Osteocyte (in vitro differentiated cells): ENCODE measurements around the gene SFTPB. TPM values are rescaled to one million over a fixed set of nuclear protein-coding genes. Genes with fewer than 3 reads are reported as not detected.

ENCODE experiments used
- DNase-seq: peaks from one replicate; pipeline ENCODE4 v3.0.0; 2021; ENCODE audit warnings: mixed read lengths; ENCODE audit not compliant: unreplicated experiment; ENCODE audit errors: extremely low spot score
- H3K27ac Mint-ChIP-seq: one replicate; pipeline ENCODE4 v1.8.0; 2021; ENCODE audit warnings: mild to moderate bottlenecking, mixed read lengths; ENCODE audit not compliant: unreplicated experiment
- H3K27me3 Mint-ChIP-seq: one replicate; pipeline ENCODE4 v1.8.0; 2021; ENCODE audit warnings: mixed read lengths; ENCODE audit not compliant: unreplicated experiment
- H3K36me3 Mint-ChIP-seq: one replicate; pipeline ENCODE4 v1.8.0; 2021; ENCODE audit warnings: mixed read lengths; ENCODE audit not compliant: unreplicated experiment
- H3K4me1 Mint-ChIP-seq: one replicate; pipeline ENCODE4 v1.8.0; 2021; ENCODE audit warnings: mixed read lengths; ENCODE audit not compliant: unreplicated experiment
- H3K4me3 Mint-ChIP-seq: one replicate; pipeline ENCODE4 v1.8.0; 2021; ENCODE audit warnings: mild to moderate bottlenecking, moderate library complexity, mixed read lengths; ENCODE audit not compliant: unreplicated experiment
- H3K9me3 Mint-ChIP-seq: one replicate; pipeline ENCODE4 v1.8.0; 2021; ENCODE audit warnings: mixed read lengths; ENCODE audit not compliant: unreplicated experiment
- CTCF ChIP-seq: fragments of 200-600 bp; sonication (generic); IDR thresholded peaks from 2 replicates; pipeline ENCODE4 v1.5.0; 2021; ENCODE audit warnings: antibody characterized with exemption, mild to moderate bottlenecking, moderate library complexity
- total RNA-seq: library from RNA; stranded (reverse); gene quantifications from 2 replicates; pipeline ENCODE4 v1.2.1, GENCODE V29; 2021

Gene SFTPB
- total RNA-seq, 1 donor from 2014 or later, result not detected

- peaks cover 18% of the 10 kb centered on the region for H3K4me1 Mint-ChIP-seq
- peaks cover 3% of the 10 kb centered on the region for H3K27me3 Mint-ChIP-seq
- H3K36me3 Mint-ChIP-seq, result no peaks in the 10 kb centered on the region
- DNase-seq, result no peak
- no peaks in the 10 kb centered on the region for H3K9me3 Mint-ChIP-seq
- H3K27ac Mint-ChIP-seq, result no peak overlapping the region
- no peak overlapping the region for H3K4me3 Mint-ChIP-seq
- TF ChIP-seq CTCF, result no peak
These were observed 41.4 kb upstream of the SFTPB start for GRCh38 chr2:85709401-85709811.

GRCh38 chr2:85708641-85709040, 40.6 kb upstream of the SFTPB start:
- peaks cover 18% of the 10 kb centered on the region for H3K4me1 Mint-ChIP-seq
- H3K36me3 Mint-ChIP-seq, result no peaks in the 10 kb centered on the region
- H3K4me3 Mint-ChIP-seq, result no peak overlapping the region
- no peak for TF ChIP-seq CTCF
- DNase-seq, result no peak
- H3K27ac Mint-ChIP-seq, result no peak overlapping the region
- peaks cover 3% of the 10 kb centered on the region for H3K27me3 Mint-ChIP-seq
- no peaks in the 10 kb centered on the region for H3K9me3 Mint-ChIP-seq

GRCh38 chr2:85707304-85707703, 39.3 kb upstream of the SFTPB start:
- Mint-ChIP-seq H3K27me3 (no peaks in the 10 kb centered on the region), H3K4me1 (peaks cover 24% of the 10 kb centered on the region), H3K27ac (no peak overlapping the region), H3K36me3 (no peaks in the 10 kb centered on the region), H3K9me3 (no peaks in the 10 kb centered on the region), H3K4me3 (no peak overlapping the region)
- TF ChIP-seq CTCF, result peak; percentile 90
- DNase-seq, result no peak

GRCh38 chr2:85706599-85707296, 38.7 kb upstream of the SFTPB start:
- DNase-seq, result no peak
- Mint-ChIP-seq H3K4me3 (no peak overlapping the region), H3K36me3 (no peaks in the 10 kb centered on the region), H3K9me3 (no peaks in the 10 kb centered on the region), H3K4me1 (peaks cover 30% of the 10 kb centered on the region), H3K27ac (no peak overlapping the region), H3K27me3 (no peaks in the 10 kb centered on the region)
- no peak for TF ChIP-seq CTCF

- Mint-ChIP-seq H3K27me3 (no peaks in the 10 kb centered on the region), H3K36me3 (no peaks in the 10 kb centered on the region)
- DNase-seq, result no peak
These were observed 38.1 kb upstream of the SFTPB start for GRCh38 chr2:85706063-85706462.

More at GRCh38 chr2:85706063-85706462, 38.1 kb upstream of the SFTPB start:
- no peak for TF ChIP-seq CTCF
- Mint-ChIP-seq H3K27ac (peak overlapping the region; percentile 7), H3K9me3 (no peaks in the 10 kb centered on the region), H3K4me1 (peaks cover 36% of the 10 kb centered on the region), H3K4me3 (no peak overlapping the region)
